NT2/D1 (cell line): Measurements from ENCODE around the gene GIMAP1.

Experiments
- DNase-seq: peaks from one replicate; pipeline ENCODE4 v3.0.0-alpha.2; 2011; ENCODE audit warnings: low read depth, low spot score
- H3K27me3 ChIP-seq: 2 replicates; pipeline ENCODE4 v1.6.0; 2011; ENCODE audit warnings: mild to moderate bottlenecking; ENCODE audit not compliant: insufficient read length, insufficient read depth
- H3K36me3 ChIP-seq: 2 replicates; pipeline ENCODE4 v1.6.1; 2011; ENCODE audit warnings: mild to moderate bottlenecking, low read length, mixed read lengths; ENCODE audit not compliant: insufficient read depth, insufficient read length
- H3K4me1 ChIP-seq: 2 replicates; pipeline ENCODE4 v1.5.1; 2011; ENCODE audit not compliant: insufficient read depth, insufficient read length
- H3K4me3 ChIP-seq: 2 replicates; pipeline ENCODE4 v1.5.1; 2011; ENCODE audit warnings: low read depth; ENCODE audit not compliant: insufficient read length
- H3K9ac ChIP-seq: 2 replicates; pipeline ENCODE4 v1.6.0; 2011; ENCODE audit warnings: low read depth; ENCODE audit not compliant: insufficient read length
- H3K9me3 ChIP-seq: 2 replicates; pipeline ENCODE4 v1.5.1; 2011; ENCODE audit warnings: mild to moderate bottlenecking, low read length; ENCODE audit not compliant: insufficient read depth
- SUZ12 ChIP-seq: IDR thresholded peaks from 2 replicates; pipeline ENCODE4 v1.6.1; 2011; ENCODE audit not compliant: insufficient read length, insufficient read depth; ENCODE audit errors: extremely low read depth
- YY1 ChIP-seq: IDR thresholded peaks from 2 replicates; pipeline ENCODE4 v1.6.1; 2011; ENCODE audit not compliant: insufficient read length, insufficient read depth
- ZNF274 ChIP-seq: IDR thresholded peaks from 2 replicates; pipeline ENCODE4 v1.6.1; 2011; ENCODE audit warnings: mild to moderate bottlenecking, low read depth, low read length

Gene GIMAP1

GRCh38 chr7:150685219-150686029 is 31.0 kb upstream of the GIMAP1 start, which contains the start of gene GIMAP2:
GIMAP2 (plus strand) TSS chr7:150685706; CDS start chr7:150687060, 1,354 bp downstream.
- TF ChIP-seq YY1 (no peak), SUZ12 (no peak), ZNF274 (no peak)
- H3K4me1 ChIP-seq = no peaks in the 10 kb centered on the region
- no peaks in the 10 kb centered on the region for H3K9me3 ChIP-seq
- DNase-seq = no peak
- H3K36me3 ChIP-seq = no peaks in the 10 kb centered on the region
- no peak within 1 kb of the TSS for H3K4me3 ChIP-seq
- H3K27me3 ChIP-seq = peaks cover 7% of the 10 kb centered on the region
- no peak within 1 kb of the TSS for H3K9ac ChIP-seq

- peaks cover 7% of the 10 kb centered on the region for H3K27me3 ChIP-seq
- no peaks in the 10 kb centered on the region for H3K36me3 ChIP-seq
- H3K9ac ChIP-seq = no peak overlapping the region
- no peak overlapping the region for H3K4me3 ChIP-seq
- H3K9me3 ChIP-seq = no peaks in the 10 kb centered on the region
- TF ChIP-seq ZNF274 (no peak), SUZ12 (no peak), YY1 (no peak)
- no peaks in the 10 kb centered on the region for H3K4me1 ChIP-seq
- DNase-seq = no peak
These were observed 30.3 kb upstream of the GIMAP1 start for GRCh38 chr7:150686030-150686631.

GRCh38 chr7:150688630-150689029 is 27.8 kb upstream of the GIMAP1 start:
- no peaks in the 10 kb centered on the region for H3K4me1 ChIP-seq
- H3K36me3 ChIP-seq = no peaks in the 10 kb centered on the region
- H3K9me3 ChIP-seq = no peaks in the 10 kb centered on the region

GRCh38 chr7:150695654-150696053 is 20.8 kb upstream of the GIMAP1 start:
- TF ChIP-seq SUZ12 (no peak), YY1 (no peak), ZNF274 (no peak)
- Histone ChIP-seq H3K27me3 (peaks cover 63% of the 10 kb centered on the region), H3K9ac (no peak overlapping the region), H3K36me3 (no peaks in the 10 kb centered on the region), H3K9me3 (no peaks in the 10 kb centered on the region), H3K4me3 (no peak overlapping the region), H3K4me1 (no peaks in the 10 kb centered on the region)
- no peak for DNase-seq

More at GRCh38 chr7:150688630-150689029, 27.8 kb upstream of the GIMAP1 start:
- Histone ChIP-seq H3K27me3 (peaks cover 14% of the 10 kb centered on the region), H3K9ac (no peak overlapping the region), H3K4me3 (no peak overlapping the region)
- TF ChIP-seq YY1 (no peak), SUZ12 (no peak), ZNF274 (no peak)
- no peak for DNase-seq

- peaks cover 61% of the 10 kb centered on the region for H3K27me3 ChIP-seq
- H3K9me3 ChIP-seq = peaks cover 21% of the 10 kb centered on the region
- H3K4me3 ChIP-seq = no peak overlapping the region
- TF ChIP-seq ZNF274 (no peak), SUZ12 (no peak), YY1 (no peak)
- H3K4me1 ChIP-seq = no peaks in the 10 kb centered on the region
- DNase-seq = no peak
- no peaks in the 10 kb centered on the region for H3K36me3 ChIP-seq
- no peak overlapping the region for H3K9ac ChIP-seq
These were observed 13.2 kb upstream of the GIMAP1 start for GRCh38 chr7:150703209-150703608.

GRCh38 chr7:150715293-150715692 is 1.1 kb upstream of the GIMAP1 start:
- DNase-seq = no peak
- Histone ChIP-seq H3K27me3 (peaks cover 63% of the 10 kb centered on the region), H3K9ac (no peak overlapping the region), H3K9me3 (no peaks in the 10 kb centered on the region), H3K4me1 (no peaks in the 10 kb centered on the region), H3K36me3 (no peaks in the 10 kb centered on the region), H3K4me3 (no peak overlapping the region)
- no peak for TF ChIP-seq YY1
- TF ChIP-seq ZNF274 = no peak
- TF ChIP-seq SUZ12 = no peak

GRCh38 chr7:150715738-150716137 is 675 bp upstream of the GIMAP1 start:
- no peaks in the 10 kb centered on the region for H3K9me3 ChIP-seq
- DNase-seq = no peak
- no peaks in the 10 kb centered on the region for H3K36me3 ChIP-seq
- H3K27me3 ChIP-seq = peaks cover 67% of the 10 kb centered on the region
- TF ChIP-seq SUZ12 (no peak), ZNF274 (no peak), YY1 (no peak)
- no peak overlapping the region for H3K9ac ChIP-seq
- H3K4me3 ChIP-seq = no peak overlapping the region
- H3K4me1 ChIP-seq = no peaks in the 10 kb centered on the region
